Jurkat, Clone E6-1 (cell line): Measurements from ENCODE around the gene ARHGAP26.

Experiments used
- DNase-seq: peaks from one replicate; pipeline ENCODE4 v3.0.0-alpha.2; 2011; ENCODE audit warnings: low read depth, low spot score
- H3K4me3 ChIP-seq: 2 replicates; pipeline ENCODE4 v1.5.1; 2011; ENCODE audit warnings: mild to moderate bottlenecking, low read length, control low read depth, moderate library complexity

Gene ARHGAP26

DNA sequence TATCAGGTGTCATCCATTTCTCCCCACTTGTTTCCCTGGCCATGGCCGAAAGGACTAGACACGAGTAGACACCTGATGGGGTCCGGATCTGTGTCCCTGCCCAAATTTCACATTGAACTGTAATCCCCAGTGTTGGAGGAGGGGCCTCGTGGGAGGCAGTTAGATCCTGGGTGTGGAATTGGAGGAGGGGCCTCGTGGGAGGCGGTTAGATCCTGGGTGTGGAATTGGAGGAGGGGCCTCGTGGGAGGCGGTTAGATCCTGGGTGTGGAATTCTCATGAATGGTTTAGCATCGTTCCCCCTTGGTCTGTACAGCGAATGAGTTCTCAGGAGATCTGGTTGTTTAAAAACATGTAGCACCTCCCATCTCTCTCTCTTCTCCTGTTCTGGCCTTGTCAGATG lies 467.5 kb downstream of the ARHGAP26 start:
- H3K4me3 ChIP-seq: no peak overlapping the region

DNA sequence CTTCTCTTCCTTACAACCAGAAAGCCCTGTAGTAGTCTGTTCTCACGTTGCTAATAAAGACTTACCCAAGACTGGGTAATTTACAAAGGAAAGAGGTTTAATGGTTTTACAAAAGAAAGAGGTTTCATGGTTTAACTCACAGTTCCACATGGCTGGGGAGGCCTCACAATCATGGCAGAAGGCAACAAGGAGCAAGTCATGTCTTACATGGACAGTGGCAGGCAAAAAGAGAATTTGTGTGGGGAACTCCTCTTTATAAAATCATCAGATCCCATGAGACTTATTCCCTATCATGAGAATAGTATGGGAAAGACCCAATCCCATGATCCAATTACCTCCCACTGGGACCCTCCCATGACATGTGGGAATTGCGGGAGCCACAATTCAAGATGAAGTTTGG lies 468.4 kb downstream of the ARHGAP26 start:
- H3K4me3 ChIP-seq: no peak overlapping the region
- DNase-seq: no peak

More for the DNA sequence above, 467.5 kb downstream of the ARHGAP26 start:
- DNase-seq: no peak

DNA sequence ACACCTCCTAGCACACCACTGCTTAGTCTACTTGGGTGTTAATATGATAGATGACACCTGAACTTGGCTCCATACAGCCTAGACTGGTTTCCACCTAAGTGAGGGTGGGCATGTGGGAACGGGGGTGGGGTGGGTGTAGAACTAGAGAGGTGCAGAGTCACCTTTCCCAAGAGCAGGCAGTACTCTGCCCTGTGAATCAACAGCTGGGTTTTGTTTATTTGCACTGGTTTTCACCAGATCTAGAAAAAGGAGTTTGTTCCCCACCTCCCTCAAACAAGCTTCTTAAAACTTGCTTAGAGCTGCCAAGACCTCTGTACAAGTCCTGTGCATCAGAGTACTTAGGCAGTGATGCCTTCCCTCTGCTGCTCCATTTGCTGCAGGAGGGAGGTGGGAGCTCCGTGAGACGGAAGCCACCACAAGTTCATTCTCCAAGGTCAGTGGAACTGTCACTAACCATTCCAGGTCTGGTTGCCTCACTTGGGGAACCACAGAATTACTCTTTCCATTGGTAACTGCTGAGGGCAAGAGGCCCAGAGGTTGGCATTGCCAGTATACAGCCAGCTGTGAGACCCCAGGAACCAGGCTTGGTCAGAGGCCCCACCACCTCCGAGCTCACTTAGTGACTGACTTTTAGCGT lies 469.8 kb downstream of the ARHGAP26 start:
- no peak overlapping the region for H3K4me3 ChIP-seq
- DNase-seq: no peak

DNA sequence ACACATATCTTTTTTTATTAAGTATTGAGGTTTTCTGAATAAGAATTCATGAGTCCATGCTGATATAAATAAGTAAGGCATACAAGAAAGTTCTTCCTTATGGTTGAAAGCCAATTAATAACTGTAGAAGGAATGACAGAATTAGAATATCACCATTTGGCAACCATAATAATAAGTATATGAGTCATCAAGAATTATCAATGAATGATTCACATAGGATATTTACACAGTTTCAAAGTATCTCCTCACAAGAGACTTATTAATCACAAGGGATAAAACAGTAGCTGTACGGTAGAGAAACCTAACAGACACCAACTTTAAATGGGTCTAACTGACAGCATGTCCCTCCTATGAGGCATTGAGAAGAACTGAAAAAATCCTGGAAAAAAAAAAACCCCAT lies 471.7 kb downstream of the ARHGAP26 start:
- no peak overlapping the region for H3K4me3 ChIP-seq
- DNase-seq: no peak

DNA sequence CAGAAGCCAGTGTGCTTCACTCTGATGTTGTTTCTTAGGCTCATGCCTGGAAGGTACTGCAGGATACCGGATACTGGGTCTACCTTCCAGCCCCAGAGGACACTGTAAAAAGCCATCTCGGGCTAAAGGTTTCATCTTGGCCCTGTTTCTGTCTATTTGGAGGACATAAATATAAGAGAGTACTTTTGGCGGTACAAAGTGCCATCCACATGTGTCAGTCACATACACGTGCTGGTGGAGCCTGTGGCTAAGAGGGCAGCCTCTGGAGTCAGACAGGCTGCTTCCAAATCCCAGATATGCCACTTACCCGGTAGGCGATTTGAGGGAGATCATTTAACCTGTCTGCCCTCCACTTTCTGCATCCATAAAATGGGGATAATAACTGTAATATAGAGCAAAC lies 472.9 kb downstream of the ARHGAP26 start:
- H3K4me3 ChIP-seq: no peak overlapping the region
- DNase-seq: no peak

DNA sequence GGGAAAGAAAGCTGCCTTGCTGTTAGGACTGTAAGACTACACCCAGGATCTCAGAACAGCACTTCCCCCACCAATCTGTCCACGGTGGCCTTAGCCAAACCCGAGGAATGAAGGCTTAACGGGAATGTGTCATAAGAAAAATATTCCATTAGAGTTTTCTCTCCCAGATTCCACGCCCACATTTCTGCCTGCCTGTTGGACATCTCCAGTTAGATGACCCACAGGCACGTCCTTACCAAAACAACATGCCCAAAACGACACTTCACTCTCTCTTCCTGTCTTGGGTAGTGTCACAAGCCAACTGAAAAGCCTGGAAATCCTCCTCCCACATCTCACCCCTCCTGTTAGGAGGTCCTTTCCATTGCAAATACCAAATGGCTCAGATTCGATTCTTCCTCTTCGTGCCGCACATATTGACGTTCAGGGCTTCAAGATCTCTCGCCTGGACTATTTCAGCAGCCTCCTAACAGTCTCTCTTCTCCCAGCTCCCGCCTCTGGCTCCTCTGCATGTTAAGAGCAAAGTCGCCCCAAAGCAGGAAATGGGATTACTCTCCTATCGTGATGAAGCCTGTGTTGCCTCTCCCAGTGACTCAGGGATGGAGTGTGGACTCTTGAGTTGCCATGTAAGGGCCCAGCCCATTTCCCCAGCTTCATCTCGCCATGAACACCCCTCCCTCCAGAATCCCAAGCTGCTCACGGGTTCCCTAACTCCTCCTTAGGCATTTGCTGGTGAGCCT lies 474.0 kb downstream of the ARHGAP26 start:
- no peak for DNase-seq
- no peak overlapping the region for H3K4me3 ChIP-seq

DNA sequence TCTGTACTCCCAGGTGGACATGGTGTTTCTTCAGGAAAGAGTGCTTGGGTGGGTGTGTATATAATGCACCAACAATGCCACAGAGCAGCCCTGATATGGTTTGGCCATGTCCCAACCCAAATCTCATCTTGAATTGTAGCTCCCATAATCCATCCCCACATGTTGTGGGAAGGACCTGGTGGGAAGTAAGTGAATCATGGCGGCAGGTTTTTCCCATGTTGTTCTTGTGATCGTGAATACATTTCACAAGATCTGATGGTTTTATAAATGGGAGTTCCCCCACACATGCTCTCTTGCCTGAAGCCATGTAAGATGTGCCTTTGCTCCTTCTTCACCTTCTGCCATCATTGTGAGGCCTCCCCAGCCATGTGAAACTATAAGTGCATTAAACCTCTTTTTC lies 474.8 kb downstream of the ARHGAP26 start:
- H3K4me3 ChIP-seq: no peak overlapping the region
- no peak for DNase-seq

DNA sequence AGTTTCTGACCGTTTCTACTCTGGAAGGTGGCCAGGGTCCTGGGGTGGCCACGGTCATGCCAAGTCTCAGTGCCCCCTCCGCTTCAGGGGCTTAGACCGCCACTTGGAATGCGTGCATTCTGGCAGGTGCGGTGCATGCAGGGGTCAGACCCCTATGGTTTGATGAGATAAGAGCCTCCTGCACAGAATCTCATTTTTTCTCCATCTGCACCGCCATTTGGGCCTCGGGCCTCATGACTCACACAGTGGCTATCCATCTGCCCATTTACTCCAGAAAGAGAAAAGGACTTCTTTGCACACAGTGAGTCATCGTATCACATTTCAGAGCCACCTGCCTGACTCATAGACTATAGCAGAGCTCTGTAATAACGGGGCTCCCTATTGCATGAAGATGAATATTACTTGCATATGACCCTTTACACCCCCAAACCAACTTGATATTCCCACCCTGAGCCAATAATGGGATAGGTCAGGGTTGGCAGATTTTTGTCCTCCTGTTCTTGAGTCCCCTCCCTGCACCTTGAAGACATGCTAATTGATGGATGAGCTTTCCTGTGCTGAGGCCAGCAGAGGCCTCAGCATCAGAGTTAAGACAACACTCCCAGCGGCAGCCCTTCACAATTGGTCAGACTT lies 475.9 kb downstream of the ARHGAP26 start:
- H3K4me3 ChIP-seq: no peak overlapping the region
- no peak for DNase-seq

DNA sequence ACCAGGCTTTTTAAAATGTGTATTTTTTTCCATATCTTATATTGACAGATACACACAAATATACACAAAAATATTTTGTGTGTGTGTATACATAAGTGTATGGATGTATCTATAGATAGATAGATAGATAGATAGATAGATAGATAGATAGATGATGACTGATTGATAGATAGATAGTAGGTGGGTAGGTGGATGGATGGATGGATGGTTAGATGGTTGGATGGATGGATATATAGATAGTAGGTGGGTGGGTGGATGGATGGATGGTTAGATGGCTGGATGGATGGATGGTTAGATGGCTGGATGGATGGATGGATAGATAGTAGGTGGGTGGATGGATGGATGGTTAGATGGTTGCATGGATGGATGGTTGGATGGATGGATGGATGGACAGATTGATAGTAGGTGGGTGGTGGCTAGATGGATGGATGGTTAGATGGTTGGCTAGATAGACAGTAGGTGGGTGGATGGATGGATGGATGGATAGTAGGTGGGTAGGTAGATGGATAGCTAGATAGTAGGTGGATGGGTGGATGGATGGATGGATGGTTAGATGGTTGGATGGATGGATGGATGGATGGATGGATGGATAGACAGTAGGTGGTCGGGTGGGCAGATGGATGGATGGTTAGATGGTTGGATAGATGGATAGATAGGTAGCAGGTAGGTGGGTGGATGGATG lies 477.1 kb downstream of the ARHGAP26 start:
- no peak for DNase-seq
- H3K4me3 ChIP-seq: no peak overlapping the region

DNA sequence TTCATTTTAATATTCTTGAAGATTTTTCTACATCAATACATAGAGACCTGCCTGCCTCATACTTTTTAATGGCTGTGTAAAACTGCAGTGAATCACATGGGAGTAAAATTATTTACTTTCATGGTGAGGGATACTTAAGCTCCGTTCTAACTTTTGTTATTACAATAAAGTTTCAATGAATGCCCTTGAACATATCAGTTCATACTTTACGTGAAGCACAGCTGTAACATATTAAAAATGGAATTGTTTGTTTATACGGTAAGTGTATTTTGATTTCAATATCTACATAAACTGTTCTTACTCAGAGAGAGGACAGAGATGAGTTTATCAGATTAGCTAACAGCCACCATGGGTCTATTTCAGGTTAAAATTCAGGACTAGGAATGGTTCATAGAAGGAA lies 478.2 kb downstream of the ARHGAP26 start:
- DNase-seq: no peak
- H3K4me3 ChIP-seq: no peak overlapping the region

DNA sequence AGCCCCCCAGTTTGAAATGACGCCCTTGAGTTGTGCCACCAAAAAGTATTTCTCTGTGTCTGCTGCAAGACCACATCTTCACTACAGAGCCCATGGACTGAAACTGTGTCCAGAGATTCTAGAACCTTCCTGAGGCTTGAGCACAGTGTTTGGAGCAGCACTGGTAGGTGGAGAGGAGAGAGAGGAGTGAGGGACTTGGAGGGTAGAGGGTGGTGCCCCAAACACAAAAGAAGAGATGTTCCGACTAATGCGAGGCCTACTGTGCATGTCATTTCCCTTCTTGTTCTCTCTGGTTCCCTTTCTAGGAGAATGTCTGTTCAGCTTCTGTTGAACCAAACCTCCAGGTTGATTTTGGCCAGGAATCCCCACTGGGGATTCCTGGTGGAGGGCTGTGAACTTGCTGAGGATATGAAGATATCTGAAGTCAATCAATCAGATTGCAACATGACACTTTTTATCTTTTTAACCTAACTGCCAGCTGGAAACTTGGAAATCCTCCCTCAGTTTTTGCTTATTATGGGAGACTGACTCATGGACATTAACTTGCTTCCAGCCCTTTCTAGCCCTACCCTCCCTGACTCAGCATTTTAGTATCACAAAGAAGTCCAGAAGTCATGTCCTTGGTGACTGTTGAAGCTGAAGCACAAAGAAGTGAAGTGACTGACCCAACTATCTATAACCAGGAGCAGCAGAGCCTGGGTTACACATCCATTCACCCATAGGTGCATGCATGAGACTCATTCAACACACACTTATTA lies 478.8 kb downstream of the ARHGAP26 start:
- DNase-seq: no peak
- H3K4me3 ChIP-seq: no peak overlapping the region

DNA sequence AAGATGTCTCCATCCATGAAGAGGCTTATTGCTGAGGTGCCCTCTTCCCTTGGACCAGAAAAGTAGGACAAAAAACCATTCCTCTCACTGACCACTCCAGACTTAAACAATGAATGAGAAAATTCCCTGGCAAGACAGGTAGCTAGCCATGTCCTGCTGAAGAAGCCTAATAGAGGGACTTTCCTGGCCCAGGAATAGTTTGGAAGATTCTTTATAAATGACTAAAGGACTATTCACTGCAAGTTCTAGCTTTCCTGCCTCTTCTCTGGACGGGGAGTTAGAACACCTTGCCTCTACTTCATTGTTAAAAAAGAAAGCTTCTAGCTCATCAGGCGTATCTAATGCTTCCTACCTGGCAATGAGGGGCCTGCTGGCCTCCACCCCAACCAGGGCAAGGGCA lies 479.7 kb downstream of the ARHGAP26 start:
- H3K4me3 ChIP-seq: no peak overlapping the region
- no peak for DNase-seq

DNA sequence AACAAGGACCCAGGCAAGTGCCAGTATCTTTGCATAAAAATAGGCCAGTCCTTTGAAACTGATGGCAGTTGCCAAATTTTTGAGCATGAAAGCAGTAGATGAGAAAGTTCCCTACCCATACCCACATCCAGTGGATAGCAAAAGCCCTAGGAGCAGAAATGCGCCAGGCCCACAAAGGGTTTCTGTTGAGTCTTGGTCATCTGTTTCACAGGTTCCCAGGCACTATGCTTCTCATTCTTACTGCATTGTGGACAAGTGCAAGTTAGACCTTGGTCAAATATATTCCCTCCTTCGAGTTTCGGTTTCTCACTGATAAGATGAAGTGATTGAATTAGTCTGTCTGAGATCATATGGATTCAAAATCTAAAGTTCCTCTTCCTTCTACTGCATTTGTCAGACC lies 481.0 kb downstream of the ARHGAP26 start:
- no peak overlapping the region for H3K4me3 ChIP-seq
- no peak for DNase-seq

DNA sequence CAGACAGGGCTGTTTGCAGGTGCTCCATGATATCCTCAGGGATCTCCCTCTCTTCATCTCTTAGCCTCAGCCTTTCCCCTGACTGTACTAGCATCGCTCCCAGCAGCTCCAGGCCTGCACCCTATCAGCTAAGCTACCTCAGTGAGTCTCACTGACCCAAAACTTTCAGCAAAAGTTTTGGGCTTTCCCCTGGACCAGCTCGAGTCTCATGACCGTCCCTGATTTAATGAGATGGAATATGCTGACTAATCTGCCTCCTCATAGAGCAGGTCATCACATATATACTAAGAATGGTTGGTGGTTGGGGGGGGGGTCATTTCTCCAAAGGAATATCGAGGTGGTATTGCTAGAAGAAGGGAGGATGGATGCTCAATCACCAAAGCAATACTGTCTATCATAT lies 481.8 kb downstream of the ARHGAP26 start:
- no peak for DNase-seq
- no peak overlapping the region for H3K4me3 ChIP-seq

DNA sequence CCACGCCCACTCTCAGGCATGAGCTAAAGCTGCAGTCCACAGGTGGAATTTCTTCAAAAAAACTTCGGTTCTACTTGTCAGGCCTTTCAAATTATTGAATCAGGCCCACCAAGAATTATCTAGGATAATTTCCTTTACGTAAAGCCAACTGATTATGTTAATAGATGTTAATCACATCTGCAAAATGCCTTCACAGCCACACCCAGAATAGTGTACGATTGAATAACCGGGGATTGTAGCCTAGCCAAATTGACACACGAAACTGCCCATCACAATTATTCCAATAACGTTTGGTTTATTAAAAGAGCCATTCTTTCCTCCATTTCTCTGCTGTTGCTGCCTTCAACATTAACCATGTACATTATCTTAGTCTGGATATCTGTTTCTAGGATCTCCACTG lies 484.6 kb downstream of the ARHGAP26 start:
- no peak for DNase-seq
- no peak overlapping the region for H3K4me3 ChIP-seq

DNA sequence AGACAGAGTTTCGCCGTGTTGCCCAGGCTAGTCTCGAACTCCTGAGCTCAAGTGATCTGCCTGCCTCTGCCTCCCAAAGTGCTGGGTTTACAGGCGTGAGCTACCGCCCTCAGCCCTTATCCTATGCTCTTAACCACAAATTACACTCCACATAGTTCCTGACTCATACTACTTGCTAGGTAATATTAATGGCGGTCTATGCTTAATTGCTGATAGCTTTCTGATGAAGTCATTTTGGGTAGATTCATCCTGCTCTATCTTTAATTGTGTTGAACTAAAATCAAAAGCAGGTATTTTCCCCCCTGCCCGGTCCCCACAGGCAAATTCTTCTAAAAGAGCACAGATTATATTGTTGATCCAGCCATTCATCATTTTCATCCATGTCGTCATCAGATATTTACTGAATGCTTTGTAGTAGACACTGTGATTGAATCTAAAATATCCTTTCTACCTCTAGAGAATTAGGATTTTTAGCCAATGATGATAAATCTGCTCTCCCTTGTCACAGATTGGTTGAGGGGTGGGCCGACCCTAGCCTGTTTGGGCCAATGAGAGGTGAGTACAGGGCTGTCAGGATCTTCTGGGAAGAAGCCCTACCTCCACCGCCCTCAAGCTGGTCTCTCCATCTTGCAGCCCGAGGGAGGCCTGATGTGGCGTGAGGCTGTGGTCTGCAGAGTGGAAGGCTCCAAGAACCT lies 488.5 kb downstream of the ARHGAP26 start:
- H3K4me3 ChIP-seq: no peak overlapping the region
- no peak for DNase-seq

DNA sequence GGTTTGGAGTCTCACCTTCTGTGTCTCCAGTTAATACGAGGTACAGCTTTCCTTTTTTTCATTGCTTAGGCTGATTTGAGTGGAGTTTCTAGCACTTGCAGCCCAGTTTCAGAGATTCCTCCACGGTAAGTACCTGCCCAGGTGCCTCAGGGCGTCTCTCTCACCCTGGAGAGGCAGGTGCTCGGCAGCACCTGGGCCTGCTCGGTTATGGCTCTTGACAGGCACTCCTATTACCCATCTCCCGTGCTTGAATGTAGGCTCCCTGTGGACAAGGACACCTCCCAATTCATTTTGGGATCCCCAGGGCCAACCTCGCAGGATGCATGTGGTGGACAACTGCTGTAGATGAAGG lies 489.1 kb downstream of the ARHGAP26 start:
- no peak for DNase-seq
- no peak overlapping the region for H3K4me3 ChIP-seq

DNA sequence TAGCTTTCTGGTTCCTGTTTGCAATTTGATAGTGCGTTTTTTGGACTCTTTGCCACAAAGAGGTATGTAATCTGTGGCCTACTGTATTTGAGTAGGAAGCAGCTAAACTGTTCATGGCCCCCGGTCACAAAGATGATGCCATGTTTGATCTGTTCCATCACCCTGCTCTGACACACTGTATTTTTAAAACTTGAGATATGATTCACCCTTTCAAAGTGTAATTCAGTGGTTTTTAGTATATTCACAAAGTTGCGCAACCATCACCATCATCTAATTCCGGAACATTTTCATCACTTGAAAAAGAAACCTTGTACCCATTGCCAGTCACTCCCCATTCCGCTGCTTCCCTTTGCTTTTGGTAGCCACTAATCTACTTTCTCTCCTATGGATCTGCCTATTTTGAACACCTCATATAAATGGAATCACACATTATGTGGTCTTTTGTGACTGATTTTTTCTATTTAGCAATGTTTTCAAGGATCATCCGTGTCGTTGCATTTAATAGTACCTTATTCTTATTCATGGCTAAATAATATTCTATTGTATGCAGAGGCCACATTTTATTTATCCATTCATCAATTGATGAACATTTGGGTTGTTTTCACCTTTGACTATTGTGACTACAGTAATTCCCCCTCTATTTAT lies 491.7 kb downstream of the ARHGAP26 start:
- DNase-seq: no peak
- no peak overlapping the region for H3K4me3 ChIP-seq
